GM18517 (cell line): ENCODE results near the gene C20orf144.

Experiments used
- ATAC-seq: cut with Tn5 transposase; IDR thresholded peaks from one replicate; pipeline ENCODE4 v1.9.1; 2021; ENCODE audit warnings: mild to moderate bottlenecking, moderate library complexity; ENCODE audit not compliant: unreplicated experiment

C20orf144 gene

DNA sequence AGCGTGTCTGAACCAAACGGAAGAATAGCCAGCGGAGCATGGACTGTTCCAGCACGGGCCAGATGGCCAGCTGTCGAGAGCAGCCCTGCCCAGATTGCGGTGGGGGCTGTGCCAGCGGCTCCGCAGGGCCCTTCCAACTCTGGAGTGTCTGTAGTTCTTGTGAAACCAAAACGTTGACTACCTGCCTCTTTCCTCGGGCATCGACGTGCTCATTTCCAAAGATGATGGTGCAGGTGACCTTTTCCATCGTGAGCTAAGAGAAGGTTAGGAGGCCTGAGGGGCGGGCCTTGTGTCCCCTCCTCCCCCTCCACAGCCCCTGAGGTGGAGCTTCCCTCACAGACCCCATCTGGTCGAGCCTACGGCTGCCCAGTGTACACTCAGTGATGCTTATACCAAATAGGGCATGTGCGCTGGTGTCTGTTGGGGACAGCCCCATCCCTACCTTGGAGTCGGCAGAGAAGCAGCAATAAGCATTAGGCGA, 12.9 kb upstream of the C20orf144 start:
- ATAC-seq: no peak

DNA sequence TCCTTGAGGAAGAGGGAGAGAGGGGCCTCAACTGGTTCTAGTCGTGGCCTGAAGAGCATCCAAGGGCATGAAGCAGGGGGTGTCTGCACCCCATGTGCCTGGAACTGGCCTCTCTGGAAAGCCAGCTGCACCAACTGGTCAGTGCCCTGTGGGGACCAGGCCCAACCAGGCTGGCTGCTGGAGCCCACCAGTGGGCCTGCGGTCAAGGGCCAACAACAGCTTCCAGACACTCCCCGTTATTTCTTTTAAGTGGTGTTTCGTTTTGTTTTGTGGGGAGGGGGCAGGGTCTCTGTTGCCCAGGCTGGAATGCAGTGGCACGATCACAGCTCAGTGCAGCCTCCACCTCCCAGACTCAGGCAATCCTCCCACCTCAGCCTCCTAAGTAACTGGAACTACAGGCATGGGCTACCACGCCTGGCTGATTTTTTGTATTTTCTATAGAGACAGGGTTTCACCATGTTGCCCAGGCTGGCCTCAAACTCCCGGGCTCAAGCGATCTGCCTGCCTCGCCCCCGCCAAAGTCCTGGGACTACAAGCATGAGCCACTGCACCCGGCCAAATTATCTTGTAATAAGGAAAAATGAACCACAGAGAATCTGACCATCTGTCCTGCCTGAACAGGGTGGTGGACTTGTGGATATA, 11.9 kb upstream of the C20orf144 start:
- no peak for ATAC-seq

DNA sequence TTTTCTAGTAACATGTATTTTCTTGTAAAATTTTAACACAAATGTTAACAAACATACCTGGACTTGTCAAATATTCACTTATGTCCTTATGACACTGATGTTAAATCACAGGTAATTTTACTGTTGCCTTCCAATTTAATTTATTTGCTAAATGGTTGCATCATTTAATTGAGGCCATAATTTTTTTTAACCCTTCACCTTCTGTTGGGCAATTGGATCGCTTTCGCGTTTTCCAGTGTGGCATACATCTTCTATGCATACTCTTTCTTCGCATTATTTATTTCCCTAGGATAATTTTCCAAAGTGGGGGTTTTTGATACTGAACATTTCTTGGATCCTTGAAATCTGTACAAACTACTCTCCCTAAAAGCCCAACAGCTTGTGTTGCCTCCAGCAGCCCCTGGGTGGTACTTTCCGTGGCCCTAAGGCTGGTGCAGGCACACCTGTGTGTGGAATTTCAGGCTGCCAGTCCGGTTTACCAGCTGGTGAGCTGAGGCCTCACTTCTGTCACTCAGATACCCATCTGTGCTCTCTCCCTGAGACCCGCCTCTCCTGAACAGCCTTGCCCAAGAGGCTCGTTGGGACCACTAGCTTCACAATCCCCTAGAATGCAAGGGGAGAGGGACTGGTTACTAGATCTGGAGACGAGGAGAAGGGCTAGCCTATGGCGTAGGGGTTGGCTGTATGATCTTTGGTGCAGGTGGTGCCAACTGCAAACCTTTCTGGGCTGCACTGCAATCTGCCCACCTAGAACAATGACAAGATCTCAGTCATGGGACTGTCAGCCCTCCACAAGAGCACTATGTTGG, 11.2 kb upstream of the C20orf144 start:
- ATAC-seq: no peak

DNA sequence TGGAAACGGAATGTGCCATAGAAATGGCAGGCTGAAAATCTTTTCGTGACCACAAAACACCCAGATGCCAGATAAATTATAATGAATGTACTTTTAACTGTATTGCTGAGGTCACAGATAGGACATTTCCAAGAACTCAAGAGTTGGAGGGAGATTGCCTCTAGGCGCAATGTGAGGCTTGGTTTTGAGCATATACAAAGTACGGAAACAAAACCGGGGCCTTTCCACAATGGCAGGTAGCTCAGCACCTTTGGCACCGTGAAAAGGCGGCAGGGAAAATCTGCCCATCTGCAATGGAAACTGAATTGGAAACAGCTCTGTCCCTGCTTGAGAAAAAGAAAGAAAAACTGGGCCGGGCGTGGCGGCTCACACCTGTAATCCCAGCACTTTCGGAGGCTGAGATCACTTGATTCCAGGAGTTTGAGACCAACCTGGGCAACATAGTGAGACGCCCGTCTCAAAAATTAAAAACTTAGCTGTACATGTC, 10.5 kb upstream of the C20orf144 start:
- ATAC-seq: no peak

DNA sequence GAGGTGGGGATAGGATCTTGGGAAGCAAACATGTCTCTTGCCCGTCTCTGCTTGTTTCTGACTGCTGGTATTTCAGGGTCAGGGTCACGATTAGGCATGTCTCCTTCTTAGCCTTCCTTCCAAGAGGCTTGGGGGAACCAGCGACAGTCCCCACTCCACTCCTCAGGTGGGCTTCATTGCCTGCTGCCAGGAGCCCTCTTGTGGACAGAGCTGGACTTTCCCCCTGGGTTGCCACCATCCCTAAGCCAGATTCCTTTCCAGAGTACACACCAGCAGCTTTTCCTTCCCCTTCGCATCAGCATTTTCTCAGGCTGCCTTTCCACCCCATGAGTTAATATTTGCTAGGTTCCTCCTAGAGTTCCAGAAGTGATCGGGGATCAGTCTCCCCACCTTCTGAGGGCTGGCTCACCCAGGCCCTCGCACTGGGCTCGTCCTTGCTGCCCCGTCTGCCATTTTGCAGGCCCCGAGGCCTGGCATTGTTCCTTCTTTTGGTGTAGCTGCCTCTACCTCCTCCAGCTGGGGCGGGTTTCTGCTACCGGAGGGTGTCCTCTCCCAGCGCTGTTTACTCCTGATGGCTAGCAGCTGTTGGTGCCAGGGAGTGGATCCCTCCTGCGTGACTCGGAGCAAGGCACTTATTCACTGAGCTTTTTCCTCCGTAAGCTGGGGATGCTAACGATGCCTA, 8.8 kb upstream of the C20orf144 start:
- no peak for ATAC-seq

DNA sequence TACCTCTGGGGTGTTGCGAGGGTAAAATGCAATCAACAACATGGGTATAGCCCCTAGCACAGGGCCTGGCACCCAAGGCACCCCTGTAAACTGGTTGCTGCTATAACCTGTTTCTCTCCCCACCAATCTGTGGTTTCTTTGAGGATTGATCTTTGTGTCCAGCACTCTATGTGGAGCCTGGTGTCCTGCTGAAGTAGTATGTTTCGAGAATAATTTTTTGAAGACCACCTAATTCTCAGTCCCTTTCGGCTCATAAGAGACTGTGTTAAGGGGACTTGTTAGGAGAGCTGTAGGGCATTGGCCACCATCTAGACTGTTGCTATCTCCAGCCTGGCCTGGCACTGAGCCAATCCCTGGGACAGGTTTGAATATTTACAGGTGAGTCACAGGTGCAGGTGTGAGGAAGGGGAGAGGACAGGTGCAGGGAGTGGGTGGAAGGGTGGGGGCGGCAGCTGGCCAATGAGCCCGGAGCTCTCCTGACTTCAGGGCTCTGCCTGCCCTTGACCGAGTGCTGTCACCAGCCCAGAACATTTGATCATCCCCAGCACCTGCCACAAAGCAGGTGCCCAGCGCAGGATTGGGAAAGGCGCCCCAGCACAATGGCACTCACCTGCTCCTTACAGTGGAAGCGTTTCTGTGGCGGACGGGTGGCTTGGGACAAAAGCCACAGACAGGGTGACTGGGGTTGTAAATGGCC, 8.1 kb upstream of the C20orf144 start:
- no peak for ATAC-seq

DNA sequence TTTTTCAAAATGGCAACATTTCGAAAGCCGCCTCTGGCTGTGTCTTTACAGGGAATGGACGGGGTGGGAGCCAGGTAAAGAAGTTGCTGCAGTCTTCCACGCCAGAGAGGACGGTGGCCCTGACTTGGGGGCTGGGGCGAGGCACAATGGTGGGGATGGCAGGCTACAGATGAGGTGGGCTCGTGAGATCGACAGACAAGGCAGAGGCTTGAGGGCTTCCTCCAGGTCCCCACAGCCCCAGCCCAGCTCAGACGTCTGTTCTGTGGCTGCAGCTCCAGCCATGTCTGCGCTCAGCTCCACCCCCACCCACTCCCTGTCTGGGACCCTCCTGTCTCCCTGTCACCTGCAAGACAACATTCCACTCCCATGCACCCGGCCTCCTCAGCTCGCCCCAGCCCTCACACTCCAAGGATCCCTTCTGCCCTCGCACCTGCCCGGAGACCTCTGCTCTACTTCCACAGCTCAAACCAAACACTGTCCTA, 7.4 kb upstream of the C20orf144 start:
- ATAC-seq: no peak

DNA sequence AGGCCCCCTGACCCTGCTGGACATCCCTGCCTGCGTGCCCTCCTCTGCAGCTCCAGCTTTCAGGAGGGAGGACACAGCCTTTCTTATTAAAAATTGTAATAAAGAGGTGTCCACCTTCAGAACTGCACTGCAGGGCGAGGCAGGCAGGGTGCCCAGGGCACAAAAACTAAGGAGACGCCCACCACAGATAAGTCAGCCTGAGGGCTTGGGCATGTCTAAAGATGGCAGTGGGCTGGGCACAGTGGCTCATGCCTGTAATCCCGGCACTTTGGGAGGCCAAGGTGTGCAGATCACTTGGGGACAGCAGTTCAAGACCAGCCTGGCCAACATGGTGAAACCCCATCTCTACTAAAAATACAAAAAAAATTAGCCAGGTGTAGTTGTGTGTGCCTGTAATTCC, 7.0 kb upstream of the C20orf144 start:
- no peak for ATAC-seq

DNA sequence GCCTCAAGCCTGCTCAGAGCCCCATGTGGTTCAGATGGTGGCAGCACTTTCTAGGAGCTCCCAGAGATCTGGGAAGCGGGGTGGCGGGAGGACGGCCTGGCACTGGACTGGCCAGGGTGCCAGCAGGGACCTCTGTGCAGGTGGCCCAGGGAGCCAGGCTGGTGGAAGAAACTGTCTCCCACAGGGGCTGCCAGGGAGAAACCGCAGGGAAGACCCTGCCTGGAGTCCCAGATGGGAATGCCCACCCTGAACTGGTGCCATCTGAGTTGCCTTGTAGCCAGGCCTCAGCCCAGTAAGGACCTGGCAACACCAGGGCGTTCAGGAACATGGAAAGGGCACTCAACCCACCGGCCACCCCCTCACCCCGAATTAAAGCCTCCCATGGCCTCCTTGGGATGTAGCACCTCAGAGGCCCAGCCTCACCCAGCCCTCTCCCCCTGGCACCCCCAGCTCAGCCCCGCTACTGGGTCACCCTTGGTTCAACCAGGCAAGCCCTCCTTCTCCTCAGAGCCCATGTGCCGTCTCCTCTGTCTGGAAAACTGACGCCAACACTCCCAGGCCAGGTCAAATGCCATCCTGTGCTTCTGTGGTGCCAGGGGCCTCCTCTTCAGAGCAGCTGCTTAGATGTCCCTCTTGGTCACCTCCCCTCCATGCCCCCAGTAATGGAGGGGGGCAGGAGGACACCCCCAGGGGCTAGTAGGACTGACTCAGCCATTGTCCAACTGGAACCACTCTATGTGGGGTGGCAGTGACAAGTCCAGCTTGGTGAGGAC, 5.9 kb upstream of the C20orf144 start:
- ATAC-seq: no peak

DNA sequence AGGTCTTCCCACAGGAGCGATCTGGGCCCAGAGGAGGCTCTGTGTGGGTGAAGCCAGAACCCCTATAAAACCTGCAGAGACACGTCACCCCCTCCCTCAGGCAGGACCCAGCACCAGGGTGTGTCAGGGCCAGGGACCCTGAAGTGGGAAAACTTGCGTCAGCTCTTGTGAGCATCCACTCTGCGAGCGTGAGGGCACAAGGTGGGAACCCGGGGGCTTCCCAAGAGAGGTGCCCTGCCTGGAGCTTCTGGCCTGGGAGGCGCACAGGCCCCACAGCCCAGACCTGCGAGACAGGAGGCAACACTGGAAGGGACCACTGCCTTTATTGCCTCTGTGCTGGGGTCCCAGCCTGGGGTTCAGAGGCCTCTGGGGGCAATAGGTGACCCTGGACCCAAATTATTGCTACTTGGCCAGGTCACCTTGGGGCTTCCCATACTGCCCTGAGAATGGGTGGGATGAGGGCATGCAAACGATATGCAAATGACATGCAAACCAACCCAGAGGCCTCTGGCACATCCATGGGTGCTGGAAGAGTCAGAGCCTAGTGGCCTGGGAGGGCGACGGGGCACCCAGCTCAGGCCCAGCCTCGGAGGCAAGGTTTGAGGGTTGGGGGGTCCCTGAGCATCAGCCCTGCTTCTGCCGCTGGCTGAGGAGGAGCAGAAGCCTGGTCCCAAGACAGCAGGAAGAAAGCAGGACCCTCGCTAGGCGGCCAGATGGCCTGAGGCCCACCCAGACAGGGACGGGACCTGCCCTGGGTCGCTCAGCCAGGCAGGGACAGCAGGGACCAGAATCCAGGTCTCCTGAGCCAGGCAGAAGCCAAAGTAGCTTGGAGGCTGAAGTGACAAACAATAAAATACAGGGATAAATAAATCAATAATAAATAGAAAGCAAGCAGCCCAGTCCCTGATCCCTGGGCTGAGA, 5.1 kb upstream of the C20orf144 start:
- no peak for ATAC-seq

DNA sequence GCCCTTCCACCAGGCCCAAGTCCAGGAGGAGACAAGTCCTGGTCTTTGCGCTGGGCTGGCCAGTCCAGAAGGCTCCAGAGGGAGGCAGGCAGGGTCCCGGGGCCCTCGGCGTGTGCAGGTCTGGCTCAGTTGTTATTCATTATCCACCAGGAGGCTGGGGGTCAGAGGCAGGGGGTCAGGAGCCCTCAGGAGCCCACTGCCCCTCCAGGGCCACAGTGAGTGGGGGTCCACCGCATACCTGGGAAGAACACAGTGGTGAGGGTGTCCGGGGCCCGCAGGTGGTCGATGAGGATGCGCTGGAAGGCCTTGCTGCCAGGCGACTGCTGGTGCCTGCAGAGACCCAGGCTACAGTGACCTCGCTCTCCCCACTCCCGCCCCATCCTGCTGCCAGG, 4.4 kb upstream of the C20orf144 start:
- ATAC-seq: no peak

DNA sequence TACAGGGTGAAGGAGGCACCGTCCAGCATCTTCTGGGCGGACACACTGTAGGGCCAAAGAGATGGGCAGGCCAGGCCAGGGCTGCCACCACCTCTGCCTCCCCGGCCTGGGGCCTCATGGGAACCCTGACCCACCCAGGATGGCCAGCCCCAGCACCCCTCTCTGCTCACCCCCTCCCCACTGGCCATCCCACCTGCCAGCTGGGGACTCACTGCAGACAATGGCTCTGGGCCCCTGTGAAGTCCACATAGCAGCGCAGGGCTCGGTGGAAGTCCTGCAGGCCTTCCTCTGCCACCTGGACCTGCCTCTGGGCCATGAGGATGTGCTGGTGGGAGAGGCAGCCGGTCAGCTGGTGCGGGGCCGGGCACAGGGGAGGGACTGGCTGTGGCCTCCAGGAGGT, 3.6 kb upstream of the C20orf144 start:
- ATAC-seq: no peak

DNA sequence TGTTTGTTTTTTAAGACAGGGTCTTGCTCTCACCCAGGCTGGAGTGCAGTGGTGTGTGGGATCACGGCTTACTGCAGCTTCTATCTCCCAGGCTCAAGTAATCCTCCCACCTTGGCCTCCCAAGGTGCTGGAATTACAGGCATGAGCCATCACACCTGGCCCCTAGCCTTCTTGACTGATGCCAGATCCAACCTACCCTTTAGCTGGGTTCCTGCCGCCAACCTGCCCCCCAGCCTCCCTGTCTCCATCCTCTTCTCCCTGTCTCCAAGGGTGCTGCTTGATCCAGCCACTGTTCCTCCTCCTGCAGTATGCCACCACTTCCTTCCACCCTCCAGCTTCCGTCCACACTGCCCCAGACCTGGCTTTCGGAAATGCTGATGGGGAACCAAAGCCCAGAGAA, 3.2 kb upstream of the C20orf144 start:
- no peak for ATAC-seq

DNA sequence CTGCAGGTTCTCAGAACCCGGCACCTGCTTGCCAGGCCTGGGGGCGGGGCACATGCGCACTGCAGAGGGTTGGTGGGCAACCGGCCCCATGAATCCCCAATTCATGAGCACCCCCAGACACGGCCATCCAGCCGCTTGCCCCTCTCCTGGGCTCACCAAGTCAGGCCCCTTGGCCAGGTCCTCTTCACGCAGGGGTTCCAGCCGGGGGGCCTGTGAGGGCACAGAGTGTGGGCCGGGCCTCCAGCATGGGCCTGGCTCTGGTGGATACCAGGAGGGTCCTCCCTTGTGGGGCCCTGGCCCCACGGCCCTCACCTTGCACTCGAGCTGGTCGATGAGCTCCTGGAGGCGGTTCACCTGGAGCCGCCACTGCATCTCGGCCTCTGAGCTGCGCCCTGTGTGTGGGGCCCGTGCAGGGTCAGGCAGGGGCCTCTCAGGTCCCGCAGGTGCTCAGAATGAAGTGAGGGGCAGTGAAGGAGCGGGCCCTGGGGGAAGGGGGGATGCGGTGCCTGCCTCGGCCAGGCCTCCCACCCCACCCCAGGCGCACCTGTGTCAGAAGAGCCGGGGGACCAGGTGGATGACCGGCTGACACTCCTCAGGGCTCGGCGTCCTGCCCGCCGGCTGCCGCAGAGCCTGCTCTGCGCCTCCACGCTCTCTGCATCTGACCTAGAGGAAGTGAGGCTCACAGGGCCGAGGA, 2.6 kb upstream of the C20orf144 start:
- no peak for ATAC-seq

DNA sequence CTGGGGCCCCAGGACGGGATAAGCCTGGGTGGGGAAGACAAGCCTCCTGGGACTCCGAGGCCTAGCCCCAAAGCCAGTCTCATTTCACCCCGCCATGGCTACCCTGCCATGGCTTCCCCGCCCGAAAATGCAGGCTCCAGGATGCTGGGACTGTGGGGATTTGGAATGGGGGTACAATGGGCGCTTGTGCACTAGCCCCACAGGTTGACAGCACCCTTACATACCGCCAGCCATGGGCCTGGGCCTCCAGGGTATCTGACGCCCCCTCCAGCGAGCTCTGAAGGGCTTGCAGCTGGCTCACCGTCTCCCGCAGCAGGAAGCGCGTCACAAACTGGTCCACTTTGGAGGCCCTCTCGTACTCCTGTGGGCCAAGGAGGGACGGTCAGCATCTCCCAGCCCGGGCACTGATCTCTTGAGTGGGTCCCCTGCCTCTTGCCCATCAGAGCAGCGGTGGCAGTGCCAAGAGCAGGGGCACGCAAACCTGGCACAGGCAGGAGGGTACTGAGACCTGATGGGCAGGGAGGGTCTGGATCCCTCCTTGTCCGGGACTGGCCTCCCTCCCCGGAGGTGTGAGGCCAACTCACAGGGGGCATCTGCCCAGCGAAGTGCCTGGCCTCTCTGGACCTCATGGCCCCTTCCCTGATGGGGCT, 2.0 kb upstream of the C20orf144 start:
- ATAC-seq: no peak

DNA sequence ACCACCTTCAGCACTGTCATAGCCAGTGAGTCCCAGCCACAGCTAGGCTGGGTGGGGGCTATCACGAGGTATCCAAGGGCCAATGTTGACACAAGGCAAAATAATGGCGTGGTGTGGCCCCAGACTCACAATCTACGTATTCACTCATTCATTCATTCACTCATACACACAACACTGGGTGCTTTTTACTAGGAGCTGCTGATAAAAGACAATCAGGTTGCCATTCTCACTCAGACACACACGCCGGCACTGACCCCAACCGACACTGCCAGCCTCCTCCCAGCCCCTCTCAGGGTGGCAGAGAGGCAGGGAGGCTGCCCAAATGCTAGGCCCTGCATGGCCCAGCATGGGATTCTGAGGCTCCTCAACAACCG, 1.5 kb upstream of the C20orf144 start:
- ATAC-seq: no peak

DNA sequence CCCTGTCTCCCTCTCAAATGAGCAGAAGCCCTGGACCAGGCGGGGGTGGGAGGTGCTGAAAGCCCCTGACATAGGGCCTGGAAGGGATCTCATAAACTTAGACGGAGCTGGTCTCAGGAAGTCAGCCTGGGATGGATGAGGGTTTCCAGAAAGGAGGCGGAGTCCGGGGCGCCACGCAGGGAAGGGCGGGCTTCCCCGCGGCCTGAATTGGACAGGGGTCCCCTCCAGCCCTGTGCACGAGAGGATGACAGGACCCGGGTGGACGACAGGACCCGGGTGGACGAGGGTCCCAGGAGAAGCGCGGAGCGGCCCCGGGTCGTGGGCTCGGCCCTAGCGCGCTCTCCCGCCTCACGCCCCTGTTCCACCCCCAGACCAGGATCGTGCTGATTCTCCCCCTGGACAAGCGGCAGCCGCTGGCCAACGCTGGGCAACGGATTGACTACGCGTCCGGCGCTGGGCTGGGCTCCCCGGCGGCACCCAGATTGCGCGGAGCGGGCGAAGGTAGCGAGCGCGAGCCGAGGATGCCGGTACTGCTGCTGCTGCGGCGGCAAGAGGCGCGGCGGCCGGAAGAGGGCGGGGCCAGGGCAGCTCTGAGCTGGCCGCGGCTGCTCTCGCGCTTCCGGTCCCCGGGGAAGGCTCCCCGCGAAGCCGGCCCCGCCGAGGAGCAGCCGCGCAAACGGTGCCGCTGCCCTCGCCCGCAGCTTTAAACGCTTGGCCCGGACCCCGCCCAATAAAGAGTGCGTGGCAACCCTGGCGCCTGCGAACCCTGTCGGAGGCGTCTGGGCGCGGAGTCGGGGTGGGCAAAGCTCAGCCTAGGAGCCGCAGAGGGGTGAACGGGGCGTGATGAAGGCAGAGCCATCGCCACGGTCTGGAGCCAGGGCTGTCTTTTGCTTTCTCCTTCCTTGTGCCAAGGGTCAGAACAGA, 1.3 kb downstream of the C20orf144 start:
- no peak for ATAC-seq
